HepG2 (cell line): ENCODE measurements around the gene SCP2. TPM values are rescaled to one million over a fixed set of nuclear protein-coding genes. Genes with fewer than 3 reads are reported as not detected.

Source experiments
- CBFB ChIP-seq: sonication (generic); formaldehyde crosslinking; IDR thresholded peaks from 2 replicates; pipeline ENCODE4 v1.4.0; 2020; ENCODE audit warnings: missing genetic modification reagents
- HIVEP1 ChIP-seq: sonication (generic); formaldehyde crosslinking; IDR thresholded peaks from 2 replicates; pipeline ENCODE4 v1.4.0; 2020; ENCODE audit warnings: mild to moderate bottlenecking, missing genetic modification reagents
- HOMEZ ChIP-seq: IDR thresholded peaks from 2 replicates; pipeline ENCODE4 v1.6.1; 2016; ENCODE audit warnings: low read depth
- MNT ChIP-seq: fragments of 450-650 bp; IDR thresholded peaks from 2 replicates; pipeline ENCODE4 v1.6.1; 2016
- MYPOP ChIP-seq: sonication (generic); formaldehyde crosslinking; IDR thresholded peaks from 2 replicates; pipeline ENCODE4 v1.8.1; 2023; ENCODE audit warnings: mild to moderate bottlenecking, moderate library complexity, missing genetic modification reagents
- SETDB1 ChIP-seq: sonication (generic); formaldehyde crosslinking; IDR thresholded peaks from 2 replicates; pipeline ENCODE4 v1.5.1; 2020; ENCODE audit warnings: missing genetic modification reagents, mild to moderate bottlenecking, borderline replicate concordance
- SP140L ChIP-seq: sonication (generic); formaldehyde crosslinking; IDR thresholded peaks from 2 replicates; pipeline ENCODE4 v1.4.0; 2020; ENCODE audit warnings: missing genetic modification reagents, borderline replicate concordance
- STAT5B ChIP-seq: sonication (generic); formaldehyde crosslinking; IDR thresholded peaks from 2 replicates; pipeline ENCODE4 v1.4.0; 2020; ENCODE audit warnings: missing genetic modification reagents
- TERF1 ChIP-seq: sonication (generic); formaldehyde crosslinking; IDR thresholded peaks from 2 replicates; pipeline ENCODE4 v1.8.0; 2022; ENCODE audit warnings: mild to moderate bottlenecking, missing genetic modification reagents, moderate library complexity
- U2AF1 ChIP-seq: fragments of 200-400 bp; formaldehyde crosslinking; optimal IDR thresholded peaks from 2 replicates; pipeline ENCODE3; 2017; ENCODE audit warnings: mild to moderate bottlenecking, low read depth, low read length
- ZHX2 ChIP-seq, 2 experiments: sonication (generic) in 1 of 2; formaldehyde crosslinking in 1 of 2; IDR thresholded peaks; 2 replicates each; pipeline versions ENCODE4 v1.6.1 to v1.9.0; 2014 to 2022; ENCODE audit warnings: antibody characterized with exemption in 1 of 2, borderline replicate concordance in 1 of 2, inconsistent platforms in 1 of 2, low read depth in 1 of 2, missing genetic modification reagents in 1 of 2
- ZKSCAN8 ChIP-seq: IDR thresholded peaks from 2 replicates; pipeline ENCODE4 v1.6.1; 2016; ENCODE audit warnings: borderline replicate concordance, missing genetic modification reagents, missing compliant biosample characterization
- ZNF326 ChIP-seq: sonication (generic); formaldehyde crosslinking; IDR thresholded peaks from 2 replicates; pipeline ENCODE4 v1.4.0; 2020; ENCODE audit warnings: missing genetic modification reagents, borderline replicate concordance
- ZXDC ChIP-seq: sonication (generic); formaldehyde crosslinking; IDR thresholded peaks from 2 replicates; pipeline ENCODE4 v1.5.0; 2020; ENCODE audit warnings: mild to moderate bottlenecking, missing genetic modification reagents
- polyA plus RNA-seq, 8 experiments: library from polyadenylated mRNA; depleted of rRNA in 3 of 8; stranded (reverse) in 7 of 8; unstranded in 1 of 8; fragments of >200 nt; fragmentation: Illumina TruSeq in 4 of 8; extraction: Trizol in 4 of 8; gene quantifications; 2 replicates each; pipeline versions ENCODE4 v1.2.1 to v1.2.3, GENCODE V29; 2011 to 2016; ENCODE audit warnings: low read depth in 4 of 8, missing spikeins in 1 of 8, mixed read lengths in 1 of 8; ENCODE audit not compliant: insufficient read depth in 1 of 8
- total RNA-seq, 5 experiments: library from RNA; depleted of rRNA; stranded (reverse); fragments of >200 nt; fragmentation: Illumina TruSeq; extraction: Trizol; gene quantifications; 2 replicates each; pipeline ENCODE4 v1.2.3, GENCODE V29; 2016; ENCODE audit warnings: low read depth in 1 of 5

The SCP2 gene
- total and polyA plus RNA-seq, 2 of the 13 experiments (the other 11 are each of a cell fraction or from before 2014, with no cell fraction given): 59.0 to 133 TPM

- TF ChIP-seq ZHX2 (IDR thresholded peaks at IDR 0.05; ENCODE audit: low read depth): 0 out of 2 replicates have a peak, but pooled peaks have one; percentile 14
- no peak for TF ChIP-seq ZHX2 (CRISPR knock-in tag; IDR thresholded peaks at IDR 0.05; ENCODE audit: borderline replicate concordance)
- no peak for TF ChIP-seq ZXDC (CRISPR knock-in tag)
- TF ChIP-seq MNT: no peak
- no peak for TF ChIP-seq ZNF326 (CRISPR knock-in tag)
- no peak for TF ChIP-seq STAT5B (CRISPR knock-in tag)
- no peak for TF ChIP-seq TERF1 (CRISPR knock-in tag)
- TF ChIP-seq ZKSCAN8 (CRISPR knock-in tag): no peak
- peak; percentile 50; the same call in 1 of the 2 replicates for TF ChIP-seq HIVEP1 (CRISPR knock-in tag)
- TF ChIP-seq SETDB1: no peak
- no peak for TF ChIP-seq HOMEZ (CRISPR knock-in tag)
- TF ChIP-seq U2AF1: no peak
- no peak; the same call in 1 of the 2 replicates for TF ChIP-seq MYPOP (CRISPR knock-in tag)
- no peak for TF ChIP-seq SP140L
- no peak for TF ChIP-seq CBFB (CRISPR knock-in tag)
Observed at GRCh38 chr1:52920791-52921291, 6.2 kb upstream of the SCP2 start (continued).
